HepG2 (cell line): ENCODE measurements around the gene ATP6V0A1. TPM values are rescaled to one million over a fixed set of nuclear protein-coding genes. Genes with fewer than 3 reads are reported as not detected.
A peak's percentile ranks its signal among the peaks of the same experiment; 100 is the strongest.

Experiments
- CEBPZ ChIP-seq: IDR thresholded peaks from 2 replicates; pipeline ENCODE4 v1.6.1; 2012; ENCODE audit warnings: low read length, improper control_type of control experiment
- EED ChIP-seq: sonication (generic); formaldehyde crosslinking; IDR thresholded peaks from 2 replicates; pipeline ENCODE4 v1.5.0; 2020; ENCODE audit warnings: mild to moderate bottlenecking, missing genetic modification reagents
- FOXP1 ChIP-seq, 2 experiments: fragments of 450-650 bp in 1 of 2; IDR thresholded peaks; 2 replicates each; pipeline ENCODE4 v1.6.1; 2017 to 2018; ENCODE audit warnings: antibody characterized with exemption in 1 of 2
- HCFC1 ChIP-seq: fragments of 150-350 bp; IDR thresholded peaks from 2 replicates; pipeline ENCODE4 v1.6.1; 2014; ENCODE audit warnings: low read depth, low read length
- HMG20B ChIP-seq: conservative IDR thresholded peaks from 2 replicates; pipeline ENCODE4 v1.6.1; 2016; ENCODE audit warnings: missing genetic modification reagents, missing compliant biosample characterization
- MTF2 ChIP-seq: sonication (generic); formaldehyde crosslinking; IDR thresholded peaks from 2 replicates; pipeline ENCODE4 v1.5.0; 2020; ENCODE audit warnings: missing genetic modification reagents, borderline replicate concordance
- NCOR1 ChIP-seq: fragments of 200-600 bp; sonication (generic); IDR thresholded peaks from 2 replicates; pipeline ENCODE4 v1.7.0; 2017; ENCODE audit warnings: antibody characterized with exemption, low read length, borderline replicate concordance
- NR2F1 ChIP-seq, 2 experiments: fragments of 450-650 bp in 1 of 2; formaldehyde crosslinking in 1 of 2; IDR thresholded peaks; 2 replicates each; pipeline versions ENCODE4 v1.5.0 to v1.6.1; 2016 to 2020; ENCODE audit warnings: mild to moderate bottlenecking in 1 of 2, missing compliant biosample characterization in 1 of 2, missing genetic modification reagents in 1 of 2, moderate library complexity in 1 of 2
- NR2F6 ChIP-seq, 2 experiments: IDR thresholded peaks; 2 replicates each; pipeline ENCODE4 v1.6.1; 2016; ENCODE audit warnings: antibody characterized with exemption in 1 of 2, mild to moderate bottlenecking in 1 of 2
- PCBP1 ChIP-seq: fragments of 200-400 bp; formaldehyde crosslinking; IDR thresholded peaks from 2 replicates; pipeline ENCODE4 v1.6.1; 2017; ENCODE audit warnings: mild to moderate bottlenecking, low read depth, low read length, borderline replicate concordance
- PITX1 ChIP-seq: sonication (generic); formaldehyde crosslinking; IDR thresholded peaks from 2 replicates; pipeline ENCODE4 v1.5.1; 2020; ENCODE audit warnings: mild to moderate bottlenecking, missing genetic modification reagents
- SAFB2 ChIP-seq: sonication (generic); formaldehyde crosslinking; IDR thresholded peaks from 2 replicates; pipeline ENCODE4 v1.5.1; 2020; ENCODE audit warnings: missing genetic modification reagents, low read depth, mild to moderate bottlenecking, borderline replicate concordance
- TBX3 ChIP-seq: fragments of 450-650 bp; IDR thresholded peaks from 2 replicates; pipeline ENCODE4 v1.6.1; 2017; ENCODE audit warnings: antibody characterized with exemption, mild to moderate bottlenecking, inconsistent platforms, borderline replicate concordance
- ZC3H13 ChIP-seq: sonication (generic); formaldehyde crosslinking; IDR thresholded peaks from 2 replicates; pipeline ENCODE4 v1.8.1; 2023; ENCODE audit warnings: mild to moderate bottlenecking, missing genetic modification reagents, moderate library complexity
- ZFP1 ChIP-seq: IDR thresholded peaks from 2 replicates; pipeline ENCODE4 v1.6.1; 2016
- ZIK1 ChIP-seq: sonication (generic); formaldehyde crosslinking; IDR thresholded peaks from 2 replicates; pipeline ENCODE4 v1.5.0; 2020; ENCODE audit warnings: mild to moderate bottlenecking, low read depth, missing genetic modification reagents, borderline replicate concordance
- ZNF235 ChIP-seq: sonication (generic); formaldehyde crosslinking; IDR thresholded peaks from 2 replicates; pipeline ENCODE4 v1.8.1; 2023; ENCODE audit warnings: mild to moderate bottlenecking, missing genetic modification reagents, borderline replicate concordance
- ZNF484 ChIP-seq: sonication (generic); formaldehyde crosslinking; IDR thresholded peaks from 2 replicates; pipeline ENCODE4 v1.5.1; 2020; ENCODE audit warnings: mild to moderate bottlenecking, low read depth, missing genetic modification reagents, borderline replicate concordance
- ZNF670 ChIP-seq: sonication (generic); formaldehyde crosslinking; IDR thresholded peaks from 2 replicates; pipeline ENCODE4 v1.8.0; 2022; ENCODE audit warnings: mild to moderate bottlenecking, missing genetic modification reagents, borderline replicate concordance
- ZNF850 ChIP-seq: sonication (generic); formaldehyde crosslinking; conservative IDR thresholded peaks from 2 replicates; pipeline ENCODE4 v1.9.0; 2021; ENCODE audit warnings: mild to moderate bottlenecking, missing genetic modification reagents
- polyA plus RNA-seq, 8 experiments: library from polyadenylated mRNA; depleted of rRNA in 3 of 8; stranded (reverse) in 7 of 8; unstranded in 1 of 8; fragments of >200 nt; fragmentation: Illumina TruSeq in 4 of 8; extraction: Trizol in 4 of 8; gene quantifications; 2 replicates each; pipeline versions ENCODE4 v1.2.1 to v1.2.3, GENCODE V29; 2011 to 2016; ENCODE audit warnings: low read depth in 4 of 8, missing spikeins in 1 of 8, mixed read lengths in 1 of 8; ENCODE audit not compliant: insufficient read depth in 1 of 8
- total RNA-seq, 5 experiments: library from RNA; depleted of rRNA; stranded (reverse); fragments of >200 nt; fragmentation: Illumina TruSeq; extraction: Trizol; gene quantifications; 2 replicates each; pipeline ENCODE4 v1.2.3, GENCODE V29; 2016; ENCODE audit warnings: low read depth in 1 of 5
- TF ChIP-seq, protein P1 (sequence below): sonication (generic); formaldehyde crosslinking; IDR thresholded peaks from 2 replicates; pipeline ENCODE4 v1.4.0; 2020; ENCODE audit warnings: missing genetic modification reagents; ENCODE audit errors: not compliant biosample characterization

The ATP6V0A1 gene
- total and polyA plus RNA-seq, 2 of the 13 experiments (the other 11 are each of a cell fraction or from before 2014, with no cell fraction given): 27.9 to 54.1 TPM

DNA sequence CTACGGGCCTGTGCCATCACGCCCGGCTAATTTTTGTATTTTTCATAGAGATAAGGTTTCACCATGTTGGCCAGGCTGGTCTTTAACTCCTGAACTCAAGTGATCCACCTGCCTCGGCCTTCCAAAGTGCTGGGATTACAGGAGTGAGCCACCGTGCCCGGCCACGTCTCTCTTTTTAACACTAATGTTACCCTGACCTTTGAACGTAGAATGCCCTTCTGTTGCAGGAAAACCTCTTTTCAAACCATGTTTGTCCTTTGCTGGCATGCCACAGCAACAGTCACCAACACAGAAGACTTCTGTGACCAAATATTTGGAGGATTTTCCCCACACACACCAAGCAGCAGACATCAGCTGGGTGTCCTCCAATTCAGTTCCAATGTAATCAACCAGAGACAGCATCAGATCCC is 86.2 kb downstream of the ATP6V0A1 start (continued):
- TF ChIP-seq HCFC1: no peak
- no peak for TF ChIP-seq FOXP1 (IDR thresholded peaks at IDR 0.05)
- TF ChIP-seq FOXP1 (CRISPR knock-in tag; IDR thresholded peaks at IDR 0.05): no peak; the same call in 1 of the 2 replicates
- TF ChIP-seq SAFB2 (CRISPR knock-in tag): 0 out of 2 replicates have a peak, but pooled peaks have one; percentile 17
- TF ChIP-seq ZNF235: no peak
- TF ChIP-seq ZNF850 (CRISPR knock-in tag): no peak
- TF ChIP-seq NR2F1 (CRISPR knock-in tag; IDR thresholded peaks at IDR 0.05): peak; percentile 42 to 67; a peak in 3 of 4 replicates
- TF ChIP-seq NR2F6 (IDR thresholded peaks at IDR 0.05): no peak; the same call in 1 of the 2 replicates
- peak; percentile 82 for TF ChIP-seq NR2F6 (CRISPR knock-in tag; IDR thresholded peaks at IDR 0.05)
- TF ChIP-seq HMG20B (CRISPR knock-in tag): no peak
- no peak for TF ChIP-seq ZIK1 (CRISPR knock-in tag)
- no peak for TF ChIP-seq ZNF670 (CRISPR knock-in tag)
- no peak; the same call in 1 of the 2 replicates for TF ChIP-seq ZC3H13
- no peak for TF ChIP-seq ZNF484 (CRISPR knock-in tag)
- TF ChIP-seq NCOR1: no peak
- peak; percentile 39; the same call in 1 of the 2 replicates for TF ChIP-seq TBX3
- 0 out of 2 replicates have a peak, but pooled peaks have one; percentile 44 for TF ChIP-seq PITX1 (CRISPR knock-in tag)
- no peak for TF ChIP-seq ZFP1
- TF ChIP-seq PCBP1: no peak
- no peak for TF ChIP-seq MTF2
- TF ChIP-seq CEBPZ: no peak
- TF ChIP-seq EED (CRISPR knock-in tag): no peak
- TF ChIP-seq, protein P1, sequence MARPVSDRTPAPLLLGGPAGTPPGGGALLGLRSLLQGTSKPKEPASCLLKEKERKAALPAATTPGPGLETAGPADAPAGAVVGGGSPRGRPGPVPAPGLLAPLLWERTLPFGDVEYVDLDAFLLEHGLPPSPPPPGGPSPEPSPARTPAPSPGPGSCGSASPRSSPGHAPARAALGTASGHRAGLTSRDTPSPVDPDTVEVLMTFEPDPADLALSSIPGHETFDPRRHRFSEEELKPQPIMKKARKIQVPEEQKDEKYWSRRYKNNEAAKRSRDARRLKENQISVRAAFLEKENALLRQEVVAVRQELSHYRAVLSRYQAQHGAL: no peak
